ENCODE results near the gene FAM240B.

GRCh38 chr9:38681747-38682227 is 38.1 kb downstream of the FAM240B start:
- TF ChIP-seq POLR2A (IDR thresholded peaks at IDR 0.05; ENCODE audit: low read depth, low read length) (no peak), SMC3 (IDR thresholded peaks at IDR 0.05; ENCODE audit: borderline replicate concordance, low read length) (no peak), CREM (IDR thresholded peaks at IDR 0.05; ENCODE audit: low read depth) (no peak), EP300 (IDR thresholded peaks at IDR 0.05; ENCODE audit: borderline replicate concordance in 1 of 2, control insufficient read depth in 1 of 2, low read depth in 2 of 2, low read length in 2 of 2) (no peak), NR2C2 (IDR thresholded peaks at IDR 0.05; ENCODE audit: borderline replicate concordance, control insufficient read depth, insufficient read length, low read depth) (no peak), HDAC2 (IDR thresholded peaks at IDR 0.05) (no peak)
